DMS114 treated with DMSO at 0.1 percent for 48 hours (cell line): ENCODE data around the gene MOBP.

Experiments
- DNase-seq: peaks from one replicate; lab custom pipeline; 2025; ENCODE audit not compliant: unreplicated experiment; lab: John Stamatoyannopoulos, UW

The MOBP gene

DNA sequence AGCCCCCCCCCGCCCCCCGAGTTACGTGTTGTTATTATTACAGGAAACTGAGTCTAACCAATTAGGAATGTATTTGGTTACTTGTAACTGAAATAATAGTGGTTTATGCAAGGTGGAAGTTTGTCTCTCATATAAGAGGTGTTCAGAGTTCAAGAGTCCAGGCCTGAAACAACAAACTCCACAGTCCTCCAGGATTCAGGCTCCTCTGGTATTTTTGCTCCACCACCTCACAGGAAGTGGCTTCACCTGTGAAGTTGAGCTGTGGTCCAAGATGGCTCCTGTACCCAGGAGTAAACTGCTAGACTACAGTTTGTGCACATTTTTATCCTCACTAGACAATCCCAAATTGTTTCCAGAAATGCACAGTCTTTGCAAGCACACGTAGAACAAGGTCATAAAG lies 27.3 kb downstream of the MOBP start:
- no peak for DNase-seq

DNA sequence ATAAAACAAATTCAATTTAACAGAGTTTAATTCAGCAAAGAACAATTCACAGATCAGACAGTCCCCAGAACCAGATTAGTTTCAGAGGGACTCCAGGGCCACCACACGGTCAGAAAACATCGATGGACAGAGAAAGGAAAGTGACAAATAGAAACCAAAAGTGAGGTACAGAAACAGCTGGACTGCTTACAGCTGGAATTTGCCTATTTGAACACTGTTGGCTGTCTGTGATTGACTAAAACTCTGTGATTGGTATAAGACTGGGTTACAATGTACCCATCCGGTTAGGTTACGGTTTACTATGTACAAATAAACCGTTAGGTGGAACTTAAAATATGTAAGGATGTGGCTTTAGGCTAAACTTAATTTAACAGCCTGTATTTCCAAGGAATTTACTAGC lies 30.3 kb downstream of the MOBP start:
- DNase-seq = no peak

GRCh38 chr3:39499651-39500273 lies 32.3 kb downstream of the MOBP start:
- DNase-seq = no peak

DNA sequence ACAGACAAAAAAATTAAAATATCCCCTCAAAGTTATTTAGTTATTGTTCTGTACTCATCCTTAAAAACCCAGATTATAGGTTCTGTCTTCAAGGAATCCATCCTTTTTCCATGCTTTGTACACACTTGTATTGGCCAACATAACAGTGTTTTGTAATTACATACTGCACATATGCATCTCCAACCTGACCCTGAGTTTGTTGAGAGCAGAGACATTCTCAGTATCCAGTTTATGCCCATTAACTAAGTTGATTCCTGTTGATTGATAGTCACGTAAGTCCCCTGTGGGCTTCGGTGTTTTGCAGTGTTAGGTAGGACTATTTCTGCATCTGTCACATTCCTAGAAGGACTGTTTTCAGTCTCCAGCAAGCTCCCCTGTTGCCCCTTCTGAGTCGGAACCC lies 33.6 kb downstream of the MOBP start:
- no peak for DNase-seq

DNA sequence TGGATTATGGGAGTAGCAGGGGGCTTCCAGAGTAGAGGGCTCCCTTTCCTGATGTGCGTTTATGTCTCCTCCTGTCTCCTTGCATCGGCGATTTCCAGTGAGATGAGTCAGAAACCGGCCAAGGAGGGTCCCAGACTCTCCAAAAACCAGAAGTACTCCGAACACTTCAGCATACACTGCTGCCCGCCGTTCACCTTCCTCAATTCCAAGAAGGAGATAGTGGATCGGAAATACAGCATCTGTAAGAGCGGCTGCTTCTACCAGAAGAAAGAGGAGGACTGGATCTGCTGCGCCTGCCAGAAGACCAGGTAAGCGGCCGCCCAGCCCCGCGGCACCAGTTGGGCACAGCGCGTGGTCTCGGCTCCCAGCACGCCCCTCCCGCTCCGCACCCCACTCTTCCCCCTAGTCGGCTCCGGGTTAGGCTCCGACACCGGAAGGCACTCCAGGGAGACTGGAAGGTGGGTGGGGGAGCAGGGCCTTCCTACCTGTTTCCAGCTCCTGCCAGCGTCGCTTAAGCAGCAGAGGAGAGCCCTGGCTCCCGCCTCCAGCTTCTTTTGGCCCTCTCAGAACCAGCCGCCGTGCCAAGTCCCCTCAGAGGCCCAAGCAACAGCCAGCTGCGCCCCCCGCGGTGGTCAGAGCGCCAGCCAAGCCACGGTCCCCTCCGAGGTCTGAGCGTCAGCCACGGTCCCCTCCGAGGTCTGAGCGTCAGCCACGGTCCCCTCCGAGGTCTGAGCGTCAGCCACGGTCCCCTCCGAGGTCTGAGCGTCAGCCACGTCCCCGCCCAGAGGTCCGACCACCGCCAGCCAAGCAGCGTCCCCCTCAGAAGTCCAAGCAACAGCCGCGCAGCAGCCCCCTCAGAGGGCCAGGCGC lies 34.7 kb downstream of the MOBP start:
- no peak for DNase-seq

- DNase-seq = no peak
Measured at GRCh38 chr3:39502838-39503145, 35.3 kb downstream of the MOBP start.

DNA sequence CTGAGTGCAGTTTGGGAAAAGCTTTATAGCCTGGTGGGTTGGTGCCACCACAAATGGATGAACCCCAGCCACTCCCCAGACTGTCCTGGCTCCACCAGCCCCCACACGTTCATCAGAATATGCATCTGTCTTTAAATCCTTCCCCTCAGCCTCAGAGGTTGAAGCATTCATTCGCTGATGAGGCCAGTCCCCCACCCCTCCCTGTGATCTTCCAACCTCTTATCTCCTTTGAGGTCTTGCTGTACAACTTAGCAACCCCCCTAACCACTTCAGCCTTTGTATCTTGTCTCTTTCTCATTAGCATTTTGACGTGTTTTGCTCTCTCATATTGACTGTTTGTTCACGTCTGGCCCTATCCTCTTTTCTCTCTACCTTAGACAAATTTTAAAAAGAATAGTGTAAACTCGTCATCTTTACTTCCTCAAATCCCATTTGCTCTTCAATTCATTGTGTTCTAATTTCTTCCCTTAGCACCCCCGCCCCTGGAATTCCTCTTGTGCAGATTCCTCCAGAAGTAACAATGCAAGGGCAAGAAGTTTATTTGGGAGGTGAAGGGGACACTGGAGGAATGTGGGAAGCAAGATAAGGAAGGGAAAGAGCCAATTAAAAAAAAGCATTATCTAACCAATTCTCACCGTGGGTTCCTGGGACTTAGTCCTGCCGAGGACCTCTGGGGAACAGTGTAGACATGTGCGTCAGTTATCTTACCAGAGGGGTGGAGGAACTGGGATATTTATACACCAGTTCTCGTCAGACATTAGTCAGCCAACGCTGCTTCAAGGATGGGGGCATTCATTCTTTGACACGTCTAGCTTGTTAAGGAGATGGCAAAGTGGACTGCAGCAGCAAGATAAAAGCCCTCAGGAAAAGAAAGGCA lies 38.6 kb downstream of the MOBP start:
- no peak for DNase-seq

- DNase-seq = no peak
Measured at GRCh38 chr3:39506863-39507262, 39.4 kb downstream of the MOBP start.

DNA sequence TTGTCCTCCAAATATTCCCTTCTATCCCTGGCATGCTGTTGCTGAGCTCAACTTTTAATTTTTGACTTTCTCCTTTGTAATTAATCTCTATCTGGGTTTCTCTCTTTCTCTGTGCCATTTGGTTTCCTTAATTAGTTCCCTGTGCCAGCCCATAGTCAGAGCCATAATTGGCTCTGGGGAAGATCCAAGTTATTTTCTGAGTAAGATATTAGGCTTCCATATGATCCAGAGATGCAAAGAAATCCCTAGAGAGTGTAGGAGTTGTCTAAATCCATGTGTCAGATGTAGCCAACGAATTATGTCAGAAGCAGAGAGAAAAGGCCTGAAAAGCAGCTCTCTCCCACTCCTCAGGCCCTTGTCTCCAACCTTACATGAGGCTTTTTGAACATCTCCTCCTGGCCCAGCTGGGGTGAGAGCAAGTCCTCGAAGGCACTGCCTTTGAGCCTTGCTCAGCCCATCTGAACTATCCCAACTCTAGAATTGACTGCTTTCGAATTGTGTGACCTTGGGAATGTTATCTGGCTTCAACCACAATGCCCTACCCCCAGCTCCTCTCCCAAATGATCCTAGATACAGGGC lies 46.4 kb downstream of the MOBP start:
- DNase-seq = no peak

DNA sequence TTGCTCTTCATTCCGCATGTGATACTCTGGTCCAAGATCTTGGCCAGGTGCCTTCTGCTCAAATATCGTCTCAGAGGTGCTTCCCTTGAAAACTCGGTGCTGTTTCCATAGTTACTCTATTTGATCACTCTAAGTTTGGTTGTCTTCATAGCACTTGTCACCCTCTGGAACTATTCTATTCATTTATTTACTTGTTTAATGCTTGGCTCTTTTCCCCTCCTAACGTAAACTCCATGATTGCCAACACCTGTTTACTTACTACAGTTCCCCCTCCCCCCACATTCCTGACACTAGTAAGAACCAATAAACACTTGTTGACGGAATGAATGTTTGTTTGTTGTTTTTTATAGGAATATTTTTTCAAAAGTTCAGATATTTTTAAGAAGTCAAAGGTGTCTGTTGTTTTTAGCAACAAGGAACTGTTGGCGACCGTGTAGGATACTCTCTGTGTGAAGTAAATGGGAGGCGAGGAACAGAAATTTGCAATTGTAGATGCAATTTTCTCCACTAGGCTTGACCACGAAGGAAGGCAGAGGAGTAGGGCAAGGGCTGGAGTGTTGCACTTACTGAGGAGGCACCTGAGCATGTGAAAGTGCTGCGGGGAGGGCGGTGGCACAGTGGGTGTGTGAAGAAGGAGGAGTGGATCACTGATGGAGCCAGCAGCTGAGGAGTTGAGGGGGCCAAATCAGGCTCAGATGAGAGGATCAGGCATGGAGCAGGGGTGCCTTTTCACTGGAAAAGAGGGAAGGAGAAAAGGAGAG lies 48.4 kb downstream of the MOBP start:
- no peak for DNase-seq

- no peak for DNase-seq
Measured at GRCh38 chr3:39519103-39519502, 51.6 kb downstream of the MOBP start.

GRCh38 chr3:39519554-39520288 lies 52.2 kb downstream of the MOBP start:
- no peak for DNase-seq

GRCh38 chr3:39521456-39521855 lies 54.0 kb downstream of the MOBP start:
- DNase-seq = no peak

DNA sequence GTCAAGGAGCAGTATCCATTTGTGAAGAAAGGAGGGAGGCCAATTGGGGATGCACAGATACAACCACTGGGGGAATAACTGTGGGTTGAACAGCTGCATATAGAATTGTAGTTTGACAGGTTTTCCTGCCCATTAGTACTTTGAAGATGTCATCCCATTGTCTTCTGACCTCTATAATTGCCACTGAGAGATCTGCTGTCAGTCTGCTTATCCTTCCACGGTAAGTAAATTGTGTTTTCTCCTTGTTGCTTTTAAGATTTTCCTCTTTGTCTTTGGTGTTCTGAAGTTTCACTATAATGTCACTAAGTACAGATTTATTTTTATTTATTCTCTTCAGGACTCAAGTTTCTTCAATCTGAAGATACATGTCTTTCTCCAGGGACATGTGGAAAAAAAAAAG lies 56.6 kb downstream of the MOBP start:
- DNase-seq = no peak

- DNase-seq = no peak
Measured at GRCh38 chr3:39528844-39529243, 61.4 kb downstream of the MOBP start.

DNA sequence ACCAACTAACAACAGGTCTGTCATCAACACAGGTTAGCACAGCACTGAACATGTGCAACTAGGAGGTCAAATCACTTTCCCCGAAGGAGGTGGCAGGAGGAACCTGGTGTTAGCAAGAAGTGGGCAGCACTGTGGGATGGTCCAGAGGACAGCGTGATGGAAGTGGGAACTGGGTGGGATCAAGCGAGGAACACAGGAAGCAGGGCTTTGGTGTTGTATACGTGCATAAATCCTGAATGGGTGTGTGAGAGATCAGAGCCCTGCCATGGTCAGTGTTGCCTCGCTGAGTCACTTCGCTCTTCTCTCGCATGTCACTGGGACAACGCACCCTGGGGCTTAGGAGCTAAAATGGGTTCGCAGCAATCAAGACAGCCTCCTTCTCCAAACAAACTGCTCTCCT lies 62.1 kb downstream of the MOBP start:
- no peak for DNase-seq

DNA sequence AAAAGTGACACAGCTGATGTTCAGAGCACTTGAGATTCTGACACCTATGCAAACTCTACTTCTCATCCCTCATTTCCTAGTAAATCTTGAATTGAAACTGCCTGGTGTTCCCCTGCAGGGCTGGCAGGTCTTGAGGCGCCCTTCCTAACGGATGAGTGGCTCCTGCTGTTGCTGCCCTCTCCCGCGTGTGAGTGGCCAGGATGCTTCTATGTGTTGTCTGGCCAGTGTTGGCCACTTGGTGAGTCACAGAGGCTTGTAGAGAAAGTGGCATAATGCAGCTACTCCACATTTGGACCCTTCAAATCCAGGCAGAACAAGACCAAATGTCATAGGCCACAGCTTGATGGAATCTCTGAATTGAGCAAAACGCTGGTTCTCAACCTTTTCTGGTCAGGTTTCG lies 63.6 kb downstream of the MOBP start:
- no peak for DNase-seq

DNA sequence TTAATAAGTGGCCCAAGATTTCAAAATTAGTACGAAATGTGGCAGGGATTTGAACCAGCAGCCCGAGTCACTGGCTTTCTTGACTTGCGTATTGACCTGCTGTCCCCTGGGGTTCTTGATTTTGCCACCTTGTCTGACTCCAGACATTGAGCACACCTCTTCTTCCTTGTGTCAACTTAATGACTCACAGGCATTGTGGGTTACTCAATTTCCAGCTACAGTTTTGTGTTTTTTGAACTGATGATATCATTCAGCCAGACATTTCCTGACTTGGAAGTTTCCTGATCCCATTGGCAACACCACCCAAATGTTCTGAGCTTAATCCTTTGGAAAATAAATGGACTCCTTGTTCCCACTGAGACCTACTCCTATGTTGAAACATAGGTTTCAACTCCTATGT lies 64.2 kb downstream of the MOBP start:
- no peak for DNase-seq

- DNase-seq = no peak
Measured at GRCh38 chr3:39532777-39533176, 65.3 kb downstream of the MOBP start.

- DNase-seq = no peak
Measured at GRCh38 chr3:39533226-39533625, 65.7 kb downstream of the MOBP start.
